ENCODE measurements around the gene TRAF3. TPM values are rescaled to one million over a fixed set of nuclear protein-coding genes. Genes with fewer than 3 reads are reported as not detected.

The TRAF3 gene
- total and polyA plus RNA-seq, 4 donors, result 3.4 to 32.6 (median 11.5) TPM

DNA sequence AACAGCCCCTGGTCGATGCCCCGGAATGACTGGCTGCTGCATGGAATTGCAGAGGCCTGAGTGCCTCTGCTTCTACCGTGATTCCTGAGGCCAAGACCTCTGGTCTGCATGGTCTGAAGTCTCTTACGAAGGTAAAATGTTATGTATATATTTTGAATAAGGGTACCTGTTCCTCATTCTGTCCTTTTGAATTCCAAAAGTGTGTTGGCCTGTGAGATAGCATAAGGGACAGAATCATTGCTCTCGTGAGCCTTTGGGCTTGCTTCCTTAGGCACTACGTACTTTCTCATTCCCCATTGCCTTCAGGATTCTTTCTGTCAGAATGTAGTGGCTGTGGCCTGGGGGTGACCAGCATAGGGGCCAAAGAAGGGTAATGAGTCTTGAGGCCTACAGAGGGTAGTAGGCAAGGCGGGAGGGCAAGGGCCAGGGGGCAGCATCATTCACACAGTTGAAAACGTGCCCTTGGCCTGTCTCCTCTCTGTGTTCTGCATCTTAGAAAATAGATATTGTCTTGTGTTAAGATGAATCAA is 19.5 kb downstream of the TRAF3 start:
- WGBS, 2 donors, result 84 to 96% methylated on average over 8 of the region's 8 CpGs
- H3K4me3 ChIP-seq (ENCODE audit: low read length in 2 of 2), result no peak overlapping the region
- H3K9me3 ChIP-seq (ENCODE audit: control insufficient read depth, low read length), result peaks cover 4% of the 10 kb centered on the region
- no peaks in the 10 kb centered on the region for H3K27me3 ChIP-seq (ENCODE audit: control insufficient read depth in 1 of 2, insufficient read depth in 2 of 2, low read length in 1 of 2)
- no peak overlapping the region for H3K27ac ChIP-seq (ENCODE audit: low read depth in 1 of 2, low read length in 2 of 2)
- ATAC-seq (ENCODE audit: low FRiP score) (no peak), DNase-seq (no peak)
- intact Hi-C loops (cut with DNase I), result no loop called here
- H3K36me3 ChIP-seq (ENCODE audit: control insufficient read depth in 1 of 2, insufficient read depth in 2 of 2, low read length in 1 of 2), result no peaks in the 10 kb centered on the region
- H3K4me1 ChIP-seq (ENCODE audit: control insufficient read depth in 1 of 2, insufficient read depth in 2 of 2, low read length in 2 of 2), result no peaks in the 10 kb centered on the region

DNA sequence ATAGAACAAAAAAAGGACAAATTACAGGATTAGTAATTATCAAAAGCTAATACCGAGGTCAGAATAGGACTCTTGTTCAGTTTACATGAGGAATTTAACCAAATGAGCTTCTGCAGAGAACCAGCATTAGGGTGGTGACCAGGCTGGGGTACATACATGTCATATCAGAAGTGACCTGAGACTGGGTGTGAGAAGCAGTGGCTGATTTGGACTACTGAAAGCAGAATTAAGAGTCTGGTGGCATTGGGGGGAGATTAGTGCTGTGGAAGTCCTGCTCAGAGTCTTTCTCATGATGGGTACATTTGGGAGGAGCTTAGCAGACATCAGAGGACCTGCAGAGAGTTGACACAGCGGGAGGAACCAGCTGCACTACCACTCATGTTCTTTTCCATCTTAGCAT is 21.7 kb downstream of the TRAF3 start:
- no peak for DNase-seq
- ATAC-seq (ENCODE audit: low FRiP score), result no peak
- 95 to 96% methylated on average over 2 of the region's 2 CpGs for WGBS, 2 donors
- intact Hi-C loops (cut with DNase I), result no loop called here
- Histone ChIP-seq H3K27ac (ENCODE audit: low read depth in 1 of 2, low read length in 2 of 2) (no peak overlapping the region), H3K4me3 (ENCODE audit: low read length in 2 of 2) (no peak overlapping the region), H3K27me3 (ENCODE audit: control insufficient read depth in 1 of 2, insufficient read depth in 2 of 2, low read length in 1 of 2) (no peaks in the 10 kb centered on the region), H3K36me3 (ENCODE audit: control insufficient read depth in 1 of 2, insufficient read depth in 2 of 2, low read length in 1 of 2) (no peaks in the 10 kb centered on the region), H3K9me3 (ENCODE audit: control insufficient read depth, low read length) (no peaks in the 10 kb centered on the region), H3K4me1 (ENCODE audit: control insufficient read depth in 1 of 2, insufficient read depth in 2 of 2, low read length in 2 of 2) (no peaks in the 10 kb centered on the region)

DNA sequence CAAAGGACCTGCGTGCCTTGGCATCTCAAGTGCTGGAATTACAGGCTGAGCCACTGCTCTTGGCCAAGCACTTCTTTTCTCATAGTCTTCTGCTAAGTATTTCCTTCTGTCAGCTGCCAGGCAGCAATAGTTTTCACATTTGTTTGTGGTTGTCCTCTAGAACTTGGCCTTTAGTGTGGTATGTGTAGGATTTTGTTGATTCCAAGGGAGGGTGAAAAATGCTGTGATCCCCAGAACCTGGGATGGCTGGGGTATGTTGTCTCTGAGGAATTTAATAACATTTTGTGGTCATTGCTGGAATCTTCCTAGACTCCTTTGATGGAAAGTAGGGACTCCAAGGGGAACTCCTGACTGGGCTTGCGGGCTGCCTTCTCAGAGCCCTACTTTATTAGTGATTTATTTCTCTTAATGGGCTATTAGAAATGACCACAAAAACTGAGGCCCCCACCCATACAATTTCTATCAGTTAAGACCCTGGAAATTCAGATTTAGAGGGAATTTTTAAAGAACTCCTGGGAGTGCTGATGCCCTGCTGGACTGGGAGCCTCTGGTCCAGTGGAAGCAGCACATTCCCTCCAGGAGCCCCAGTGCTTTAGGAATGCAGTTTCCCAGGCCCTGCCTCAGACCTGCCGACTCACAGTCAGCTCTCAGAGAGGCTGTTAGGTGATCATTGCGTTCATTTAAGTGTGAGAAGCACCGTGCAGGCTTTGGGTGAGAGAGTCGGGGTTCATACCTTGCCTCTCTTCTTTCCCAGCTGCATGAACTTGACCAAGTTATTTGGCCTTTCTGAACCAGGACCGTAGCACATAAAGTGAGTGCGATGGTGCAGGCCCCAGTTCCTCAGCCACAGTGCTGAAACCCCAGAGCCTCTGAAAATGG is 22.7 kb downstream of the TRAF3 start:
- intact Hi-C loops (cut with DNase I), result no loop called here
- no peak for ATAC-seq (ENCODE audit: low FRiP score)
- H3K4me1 ChIP-seq (ENCODE audit: control insufficient read depth in 1 of 2, insufficient read depth in 2 of 2, low read length in 2 of 2), result no peaks in the 10 kb centered on the region
- H3K4me3 ChIP-seq (ENCODE audit: low read length in 2 of 2), result no peak overlapping the region
- H3K27me3 ChIP-seq (ENCODE audit: control insufficient read depth in 1 of 2, insufficient read depth in 2 of 2, low read length in 1 of 2), result no peaks in the 10 kb centered on the region
- no peak for DNase-seq
- H3K27ac ChIP-seq (ENCODE audit: low read depth in 1 of 2, low read length in 2 of 2), result no peak overlapping the region
- H3K36me3 ChIP-seq (ENCODE audit: control insufficient read depth in 1 of 2, insufficient read depth in 2 of 2, low read length in 1 of 2), result no peaks in the 10 kb centered on the region
- WGBS, 2 donors, result 34 to 57% methylated on average over 8 of the region's 8 CpGs
- H3K9me3 ChIP-seq (ENCODE audit: control insufficient read depth, low read length), result no peaks in the 10 kb centered on the region

DNA sequence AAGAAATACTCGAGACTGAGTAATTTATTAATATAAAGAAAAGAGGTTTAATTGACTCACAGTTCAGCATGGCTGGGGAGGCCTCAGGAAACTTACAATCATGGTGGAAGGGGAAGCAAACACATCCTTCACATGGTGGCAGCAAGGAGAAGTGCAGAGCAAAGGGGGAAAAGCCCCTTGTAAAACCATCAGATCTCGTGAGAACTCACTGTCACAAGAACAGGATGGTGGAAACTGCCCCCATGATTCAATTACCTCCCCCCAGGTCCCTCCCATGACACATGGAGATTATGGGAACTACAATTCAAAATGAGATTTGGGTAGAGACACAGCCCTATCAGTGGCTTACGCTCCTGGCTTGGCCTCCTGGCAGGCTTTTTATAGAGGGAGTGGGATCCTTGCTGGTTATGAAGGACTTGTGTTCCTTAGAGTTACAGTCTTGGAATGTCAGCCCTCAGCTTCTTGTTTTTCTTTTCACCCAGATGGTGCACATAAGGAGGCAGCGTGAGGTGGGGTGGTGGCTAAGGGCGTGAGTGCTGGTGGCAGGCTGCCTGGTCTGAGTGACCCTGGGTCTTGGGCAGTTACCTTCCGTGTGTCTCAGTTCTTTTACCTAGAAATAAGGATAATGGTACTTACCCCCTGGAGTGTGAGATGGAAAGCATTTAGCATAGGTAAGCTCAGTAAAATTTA is 25.7 kb downstream of the TRAF3 start:
- no peaks in the 10 kb centered on the region for H3K27me3 ChIP-seq (ENCODE audit: control insufficient read depth in 1 of 2, insufficient read depth in 2 of 2, low read length in 1 of 2)
- H3K4me3 ChIP-seq (ENCODE audit: low read length in 2 of 2), result no peak overlapping the region
- no peak overlapping the region for H3K27ac ChIP-seq (ENCODE audit: low read depth in 1 of 2, low read length in 2 of 2)
- no peaks in the 10 kb centered on the region for H3K4me1 ChIP-seq (ENCODE audit: control insufficient read depth in 1 of 2, insufficient read depth in 2 of 2, low read length in 2 of 2)
- no peak for DNase-seq
- no peaks in the 10 kb centered on the region for H3K9me3 ChIP-seq (ENCODE audit: control insufficient read depth, low read length)
- ATAC-seq (ENCODE audit: low FRiP score), result no peak
- H3K36me3 ChIP-seq (ENCODE audit: control insufficient read depth in 1 of 2, insufficient read depth in 2 of 2, low read length in 1 of 2), result no peaks in the 10 kb centered on the region
- intact Hi-C loops (cut with DNase I), result no loop called here
- WGBS, 2 donors, result 86 to 93% methylated on average over 6 of the region's 6 CpGs

DNA sequence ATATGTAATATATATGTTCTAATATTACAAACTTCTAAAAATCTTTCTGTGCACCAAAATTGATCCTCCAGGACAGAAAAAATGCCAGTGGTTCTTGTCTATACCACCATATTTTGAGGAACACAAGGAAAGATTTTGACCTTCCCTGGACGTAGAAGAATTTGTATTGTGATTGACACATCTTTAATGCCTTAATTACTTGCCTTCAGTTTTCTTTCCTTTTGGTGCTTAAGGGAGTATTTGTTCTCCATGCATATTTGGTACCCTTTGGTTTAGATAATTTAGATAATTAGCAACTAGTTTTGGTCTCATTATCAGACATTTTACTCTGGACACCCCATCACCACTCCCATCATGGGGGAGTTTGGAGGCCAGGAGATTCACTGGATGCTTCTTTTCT is 27.6 kb downstream of the TRAF3 start:
- Histone ChIP-seq H3K36me3 (ENCODE audit: control insufficient read depth in 1 of 2, insufficient read depth in 2 of 2, low read length in 1 of 2) (no peaks in the 10 kb centered on the region), H3K4me1 (ENCODE audit: control insufficient read depth in 1 of 2, insufficient read depth in 2 of 2, low read length in 2 of 2) (no peaks in the 10 kb centered on the region), H3K4me3 (ENCODE audit: low read length in 2 of 2) (no peak overlapping the region), H3K9me3 (ENCODE audit: control insufficient read depth, low read length) (no peaks in the 10 kb centered on the region), H3K27me3 (ENCODE audit: control insufficient read depth in 1 of 2, insufficient read depth in 2 of 2, low read length in 1 of 2) (no peaks in the 10 kb centered on the region), H3K27ac (ENCODE audit: low read depth in 1 of 2, low read length in 2 of 2) (no peak overlapping the region)
- DNase-seq (no peak), ATAC-seq (ENCODE audit: low FRiP score) (no peak)
- 93 to 94% methylated on average over 1 of the region's 1 CpG for WGBS, 2 donors
- intact Hi-C loops (cut with DNase I), result no loop called here

DNA sequence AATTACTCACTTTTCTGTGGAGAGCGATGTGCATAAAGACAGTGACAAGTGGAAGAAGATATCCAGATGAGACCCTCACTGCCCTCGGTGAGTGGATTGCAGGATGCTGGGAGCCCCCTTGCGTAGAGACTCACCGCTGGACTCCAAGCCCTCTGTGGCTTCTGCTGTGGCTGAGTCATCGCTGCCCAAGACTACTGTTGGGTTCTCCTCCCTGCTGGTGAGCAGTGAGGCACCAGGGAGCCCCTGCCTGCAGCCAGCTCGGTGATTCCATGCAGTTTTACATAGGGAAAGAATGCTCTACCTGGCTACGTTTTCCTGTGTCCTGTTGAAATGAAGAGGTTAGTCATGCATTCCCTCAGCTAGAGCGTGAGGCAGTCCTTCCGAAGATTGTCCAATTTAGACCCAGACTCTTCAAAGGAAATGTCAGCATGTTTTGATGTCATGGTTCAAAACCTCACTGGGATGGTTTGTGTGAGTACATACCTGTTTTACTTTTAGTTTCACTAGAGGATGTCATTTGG is 28.2 kb downstream of the TRAF3 start:
- no peaks in the 10 kb centered on the region for H3K9me3 ChIP-seq (ENCODE audit: control insufficient read depth, low read length)
- no peak overlapping the region for H3K4me3 ChIP-seq (ENCODE audit: low read length in 2 of 2)
- H3K27ac ChIP-seq (ENCODE audit: low read depth in 1 of 2, low read length in 2 of 2), result no peak overlapping the region
- no peaks in the 10 kb centered on the region for H3K4me1 ChIP-seq (ENCODE audit: control insufficient read depth in 1 of 2, insufficient read depth in 2 of 2, low read length in 2 of 2)
- 89 to 92% methylated on average over 9 of the region's 9 CpGs for WGBS, 2 donors
- ATAC-seq (ENCODE audit: low FRiP score), result no peak
- intact Hi-C loops (cut with DNase I), result no loop called here
- no peaks in the 10 kb centered on the region for H3K36me3 ChIP-seq (ENCODE audit: control insufficient read depth in 1 of 2, insufficient read depth in 2 of 2, low read length in 1 of 2)
- DNase-seq, result no peak
- H3K27me3 ChIP-seq (ENCODE audit: control insufficient read depth in 1 of 2, insufficient read depth in 2 of 2, low read length in 1 of 2), result no peaks in the 10 kb centered on the region

DNA sequence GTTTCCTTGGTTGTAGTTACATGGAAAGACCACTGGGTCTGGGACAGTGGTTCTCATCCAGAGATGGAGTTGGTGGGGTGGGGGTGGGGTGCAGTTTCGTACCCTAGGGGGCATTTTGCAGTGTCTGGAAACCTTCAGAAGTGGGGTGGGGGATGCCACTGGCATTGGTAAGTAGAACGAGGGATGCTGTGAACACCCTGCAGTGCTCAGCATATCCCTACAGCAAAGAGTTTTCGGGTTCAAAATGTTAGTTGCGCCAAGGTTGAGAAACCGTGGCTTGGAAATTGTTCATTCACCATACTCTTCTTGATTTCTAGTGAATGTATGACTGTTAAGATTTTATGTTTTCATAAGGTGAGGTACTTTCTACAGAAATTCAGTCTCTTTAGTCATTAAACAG is 28.7 kb downstream of the TRAF3 start:
- no peak for DNase-seq
- WGBS, 2 donors, result 93 to 95% methylated on average over 5 of the region's 5 CpGs

DNA sequence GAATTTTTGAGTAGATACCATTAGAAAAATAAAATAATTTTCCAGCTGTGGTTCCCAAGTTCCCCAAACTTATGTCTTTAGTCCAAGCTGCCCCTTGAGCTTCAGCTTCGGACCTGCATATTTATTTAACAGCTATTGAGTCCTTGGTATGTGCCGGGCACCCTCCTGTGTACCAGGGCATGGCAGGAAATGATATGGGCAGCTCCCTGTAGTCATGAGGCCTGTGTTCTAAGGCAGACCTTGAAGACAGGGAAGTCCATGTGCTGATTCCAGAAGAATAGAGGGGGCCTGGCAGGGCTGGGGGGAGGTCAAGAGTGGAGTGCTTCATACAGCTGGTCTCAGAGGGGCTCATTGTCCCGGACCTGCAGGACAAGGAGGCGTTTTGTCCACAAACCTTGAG is 29.2 kb downstream of the TRAF3 start:
- Histone ChIP-seq H3K27ac (ENCODE audit: low read depth in 1 of 2, low read length in 2 of 2) (no peak overlapping the region), H3K9me3 (ENCODE audit: control insufficient read depth, low read length) (no peaks in the 10 kb centered on the region), H3K4me1 (ENCODE audit: control insufficient read depth in 1 of 2, insufficient read depth in 2 of 2, low read length in 2 of 2) (no peaks in the 10 kb centered on the region), H3K4me3 (ENCODE audit: low read length in 2 of 2) (no peak overlapping the region), H3K27me3 (ENCODE audit: control insufficient read depth in 1 of 2, insufficient read depth in 2 of 2, low read length in 1 of 2) (no peaks in the 10 kb centered on the region), H3K36me3 (ENCODE audit: control insufficient read depth in 1 of 2, insufficient read depth in 2 of 2, low read length in 1 of 2) (no peaks in the 10 kb centered on the region)
- DNase-seq, result no peak
- intact Hi-C loops (cut with DNase I), result no loop called here
- 92 to 96% methylated on average over 4 of the region's 4 CpGs for WGBS, 2 donors
- no peak for ATAC-seq (ENCODE audit: low FRiP score)

More for the DNA sequence above, 28.7 kb downstream of the TRAF3 start:
- ATAC-seq (ENCODE audit: low FRiP score), result no peak
- no peaks in the 10 kb centered on the region for H3K4me1 ChIP-seq (ENCODE audit: control insufficient read depth in 1 of 2, insufficient read depth in 2 of 2, low read length in 2 of 2)
- H3K4me3 ChIP-seq (ENCODE audit: low read length in 2 of 2), result no peak overlapping the region
- no peak overlapping the region for H3K27ac ChIP-seq (ENCODE audit: low read depth in 1 of 2, low read length in 2 of 2)
- H3K9me3 ChIP-seq (ENCODE audit: control insufficient read depth, low read length), result no peaks in the 10 kb centered on the region
- no peaks in the 10 kb centered on the region for H3K36me3 ChIP-seq (ENCODE audit: control insufficient read depth in 1 of 2, insufficient read depth in 2 of 2, low read length in 1 of 2)
- no peaks in the 10 kb centered on the region for H3K27me3 ChIP-seq (ENCODE audit: control insufficient read depth in 1 of 2, insufficient read depth in 2 of 2, low read length in 1 of 2)
- intact Hi-C loops (cut with DNase I), result no loop called here

Data from aorta (tissue), 5 donors.